GM23338 (cell line): Measurements from ENCODE around the gene KRTAP10-9. TPM values are rescaled to one million over a fixed set of nuclear protein-coding genes. Genes with fewer than 3 reads are reported as not detected.

Experiments used
- ATAC-seq: fragments of 200-7000 bp; cut with Tn5 transposase; 3 replicates; pipeline ENCODE4 v1.9.1; 2020
- DNase-seq: peaks from one replicate; pipeline ENCODE4 v3.0.0-alpha.2; 2015; ENCODE audit warnings: low spot score
- H2AFZ ChIP-seq: fragments of 200-600 bp; sonication (generic); 2 replicates; pipeline ENCODE4 v1.8.0; 2016; ENCODE audit warnings: antibody characterized with exemption, mild to moderate bottlenecking, moderate library complexity
- H3F3A ChIP-seq: fragments of 200-600 bp; sonication (generic); replicated peaks from 2 replicates; pipeline ENCODE4 v1.8.0; 2017; ENCODE audit warnings: antibody characterized with exemption, mixed run types, low read depth
- H3K27ac ChIP-seq: fragments of 200-600 bp; sonication (generic); 2 replicates; pipeline ENCODE4 v1.6.1; 2016; ENCODE audit warnings: low read depth
- H3K27me3 ChIP-seq: fragments of 200-600 bp; sonication (generic); 2 replicates; pipeline ENCODE4 v1.8.0; 2016; ENCODE audit warnings: mild to moderate bottlenecking, mixed run types, moderate library complexity; ENCODE audit not compliant: insufficient read depth
- H3K36me3 ChIP-seq: fragments of 200-600 bp; sonication (generic); 2 replicates; pipeline ENCODE4 v1.8.0; 2016; ENCODE audit warnings: mild to moderate bottlenecking; ENCODE audit not compliant: insufficient read depth
- H3K4me1 ChIP-seq: fragments of 200-600 bp; sonication (generic); 2 replicates; pipeline ENCODE4 v1.8.0; 2016; ENCODE audit warnings: mild to moderate bottlenecking, moderate library complexity; ENCODE audit not compliant: insufficient read depth
- H3K4me2 ChIP-seq: fragments of 200-600 bp; sonication (generic); 2 replicates; pipeline ENCODE4 v1.7.1; 2017; ENCODE audit warnings: mixed run types
- H3K4me3 ChIP-seq: fragments of 200-600 bp; sonication (generic); 2 replicates; pipeline ENCODE4 v1.6.1; 2016; ENCODE audit warnings: mixed run types
- H3K79me2 ChIP-seq: fragments of 200-600 bp; sonication (generic); replicated peaks from 2 replicates; pipeline ENCODE4 v1.8.0; 2017; ENCODE audit warnings: mild to moderate bottlenecking; ENCODE audit not compliant: insufficient read depth
- H3K9me2 ChIP-seq: fragments of 200-600 bp; sonication (generic); 2 replicates; pipeline ENCODE4 v1.8.0; 2017; ENCODE audit not compliant: insufficient read depth
- H4K20me1 ChIP-seq: fragments of 200-600 bp; sonication (generic); replicated peaks from 2 replicates; pipeline ENCODE4 v1.8.0; 2017; ENCODE audit warnings: mild to moderate bottlenecking; ENCODE audit not compliant: insufficient read depth
- H3K27ac Mint-ChIP-seq: 2 replicates; pipeline ENCODE4 v1.8.0; 2020; ENCODE audit warnings: inconsistent platforms, mild to moderate bottlenecking, moderate library complexity, mixed read lengths
- H3K27me3 Mint-ChIP-seq: 3 replicates; pipeline ENCODE4 v1.8.0; 2022; ENCODE audit warnings: low read depth, mild to moderate bottlenecking, moderate library complexity, mixed read lengths, inconsistent platforms; ENCODE audit not compliant: insufficient read depth, poor library complexity
- H3K36me3 Mint-ChIP-seq: 3 replicates; pipeline ENCODE4 v1.8.0; 2021; ENCODE audit warnings: low read depth, mild to moderate bottlenecking, inconsistent platforms, moderate library complexity, mixed read lengths
- H3K4me1 Mint-ChIP-seq: 3 replicates; pipeline ENCODE4 v1.8.0; 2020; ENCODE audit warnings: mild to moderate bottlenecking, inconsistent platforms, mixed read lengths
- H3K4me3 Mint-ChIP-seq: 3 replicates; pipeline ENCODE4 v1.8.0; 2021; ENCODE audit warnings: moderate library complexity, mild to moderate bottlenecking, inconsistent platforms, mixed read lengths
- H3K9me3 Mint-ChIP-seq: 3 replicates; pipeline ENCODE4 v1.8.0; 2020; ENCODE audit warnings: moderate library complexity, mild to moderate bottlenecking, inconsistent platforms, mixed read lengths
- CREB1 ChIP-seq: fragments of 250-450 bp; sonication (Bioruptor Pico); IDR thresholded peaks from 2 replicates; pipeline ENCODE4 v1.5.0; 2020; ENCODE audit warnings: low read depth, mild to moderate bottlenecking, moderate library complexity
- CTCF ChIP-seq, 2 experiments: fragments of 200-600 bp in 1 of 2; sonication (generic) in 1 of 2; conservative IDR thresholded peaks; 2 replicates each; pipeline versions ENCODE4 v1.5.1 to v1.6.1; 2016 to 2017; ENCODE audit warnings: antibody characterized with exemption in 2 of 2, low read depth in 2 of 2, mild to moderate bottlenecking in 2 of 2, moderate library complexity in 1 of 2
- EZH2 ChIP-seq: fragments of 200-600 bp; sonication (generic); IDR thresholded peaks from one replicate; pipeline ENCODE4 v1.8.0; 2017; ENCODE audit warnings: antibody characterized with exemption, mild to moderate bottlenecking, low read depth; ENCODE audit not compliant: unreplicated experiment
- EZH2phosphoT487 ChIP-seq: fragments of 200-600 bp; sonication (generic); IDR thresholded peaks from one replicate; pipeline ENCODE4 v1.8.1; 2018; ENCODE audit warnings: antibody characterized with exemption; ENCODE audit not compliant: unreplicated experiment
- JUNB ChIP-seq: IDR thresholded peaks from one replicate; pipeline ENCODE4 v1.6.1; 2016; ENCODE audit warnings: antibody characterized with exemption; ENCODE audit not compliant: unreplicated experiment
- NANOG ChIP-seq: IDR thresholded peaks from 2 replicates; pipeline ENCODE4 v1.6.1; 2016; ENCODE audit warnings: antibody characterized with exemption, borderline replicate concordance
- REST ChIP-seq: IDR thresholded peaks from one replicate; pipeline ENCODE4 v1.6.1; 2018; ENCODE audit warnings: antibody characterized with exemption; ENCODE audit not compliant: unreplicated experiment
- STAT1 ChIP-seq: IDR thresholded peaks from one replicate; pipeline ENCODE4 v1.6.1; 2016; ENCODE audit warnings: antibody characterized with exemption; ENCODE audit not compliant: unreplicated experiment
- ZNF114 ChIP-seq: fragments of 250-450 bp; sonication (Bioruptor Pico); IDR thresholded peaks from 2 replicates; pipeline ENCODE4 v1.5.0; 2020; ENCODE audit warnings: mild to moderate bottlenecking, moderate library complexity
- ZNF331 ChIP-seq: fragments of 250-450 bp; sonication (Bioruptor Pico); IDR thresholded peaks from 2 replicates; pipeline ENCODE4 v1.5.0; 2020; ENCODE audit warnings: low read depth, mild to moderate bottlenecking, moderate library complexity
- polyA plus RNA-seq: library from polyadenylated mRNA; unstranded; fragments of >200 nt; fragmentation: Nextera tagmentation; extraction: Ambion mirVana; gene quantifications from 2 replicates; pipeline ENCODE4 v1.2.1, GENCODE V29; 2016
- total RNA-seq: library from RNA; depleted of rRNA; stranded (reverse); fragments of >200 nt; shearing (Covaris generic); gene quantifications from 2 replicates; pipeline ENCODE4 v1.2.3, GENCODE V29; 2014

Gene KRTAP10-9
- total and polyA plus RNA-seq, 2 experiments from 2014 or later: not detected

- 0 out of 2 replicates have a peak, but pooled peaks cover 3% of the 10 kb centered on the region for H3F3A ChIP-seq
- TF ChIP-seq JUNB (no peak), ZNF114 (CRISPR knock-in tag) (no peak), CTCF (conservative IDR thresholded peaks at IDR 0.05; ENCODE audit: low read depth in 2 of 2) (no peak), ZNF331 (CRISPR knock-in tag) (no peak), REST (no peak), STAT1 (no peak), EZH2 (no peak)
- H3K79me2 ChIP-seq: no peaks in the 10 kb centered on the region
- 0 out of 2 replicates have a peak within 1 kb of the TSS, but pooled peaks have one; percentile 47 for H3K4me2 ChIP-seq
- no peak within 1 kb of the TSS; the same call in 2 of the 3 replicates for H3K4me3 Mint-ChIP-seq
- peaks cover 21% of the 10 kb centered on the region for H3K9me3 Mint-ChIP-seq
- H3K27ac Mint-ChIP-seq: no peak within 1 kb of the TSS; the same call in 1 of the 2 replicates
- H3K27ac ChIP-seq: no peak within 1 kb of the TSS
- no peak for DNase-seq
- ATAC-seq: no peak
- no peak within 1 kb of the TSS for H3K4me3 ChIP-seq
- peak within 1 kb of the TSS; percentile 86 for H2AFZ ChIP-seq
- H3K27me3 Mint-ChIP-seq: peaks cover 8% of the 10 kb centered on the region
- H3K36me3 Mint-ChIP-seq: peaks cover 9% of the 10 kb centered on the region; the same call in 2 of the 3 replicates
- H3K9me2 ChIP-seq: no peaks in the 10 kb centered on the region
- H4K20me1 ChIP-seq: no peaks in the 10 kb centered on the region
- no peaks in the 10 kb centered on the region for H3K27me3 ChIP-seq
- H3K36me3 ChIP-seq: no peaks in the 10 kb centered on the region
- peaks cover 30% of the 10 kb centered on the region for H3K4me1 Mint-ChIP-seq
- peaks cover 31% of the 10 kb centered on the region for H3K4me1 ChIP-seq
These were observed 31.0 kb downstream of the KRTAP10-9 start, which contains the start of gene KRTAP12-3 for GRCh38 chr21:44657635-44658540. TSS of gene KRTAP12-3 (plus strand) at chr21:44657932. CDS start at chr21:44657980, 48 bp downstream.

GRCh38 chr21:44658541-44658910 lies 31.6 kb downstream of the KRTAP10-9 start:
- Histone ChIP-seq H3K4me1 (peaks cover 31% of the 10 kb centered on the region), H4K20me1 (no peaks in the 10 kb centered on the region), H3K4me2 (0 out of 2 replicates have a peak overlapping the region, but pooled peaks have one; percentile 47), H3K9me2 (no peaks in the 10 kb centered on the region), H3K27ac (no peak overlapping the region), H2AFZ (peak overlapping the region; percentile 86), H3K36me3 (no peaks in the 10 kb centered on the region), H3K79me2 (no peaks in the 10 kb centered on the region), H3F3A (0 out of 2 replicates have a peak, but pooled peaks cover 3% of the 10 kb centered on the region), H3K4me3 (no peak overlapping the region), H3K27me3 (no peaks in the 10 kb centered on the region)
- ATAC-seq (no peak), DNase-seq (no peak)
- Mint-ChIP-seq H3K36me3 (peaks cover 9% of the 10 kb centered on the region; the same call in 2 of the 3 replicates), H3K9me3 (peaks cover 18% of the 10 kb centered on the region), H3K4me3 (no peak overlapping the region), H3K27ac (no peak overlapping the region), H3K27me3 (peaks cover 8% of the 10 kb centered on the region), H3K4me1 (peaks cover 30% of the 10 kb centered on the region)
- TF ChIP-seq CREB1 (CRISPR knock-in tag) (no peak), STAT1 (no peak), EZH2phosphoT487 (no peak), CTCF (conservative IDR thresholded peaks at IDR 0.05; ENCODE audit: low read depth in 2 of 2) (no peak), REST (no peak), ZNF331 (CRISPR knock-in tag) (no peak), NANOG (no peak)
